GM12874 (cell line): ENCODE measurements around the gene MED28.

ENCODE experiments used
- TF ChIP-seq, protein P1 (sequence below): IDR thresholded peaks from 2 replicates; pipeline ENCODE4 v1.5.1; 2011; ENCODE audit warnings: low read depth, mild to moderate bottlenecking, control low read depth, low read length, moderate library complexity; ENCODE audit not compliant: insufficient read depth

The MED28 gene

GRCh38 chr4:17619416-17620105, 5.1 kb downstream of the MED28 start:
- TF ChIP-seq, protein P1, sequence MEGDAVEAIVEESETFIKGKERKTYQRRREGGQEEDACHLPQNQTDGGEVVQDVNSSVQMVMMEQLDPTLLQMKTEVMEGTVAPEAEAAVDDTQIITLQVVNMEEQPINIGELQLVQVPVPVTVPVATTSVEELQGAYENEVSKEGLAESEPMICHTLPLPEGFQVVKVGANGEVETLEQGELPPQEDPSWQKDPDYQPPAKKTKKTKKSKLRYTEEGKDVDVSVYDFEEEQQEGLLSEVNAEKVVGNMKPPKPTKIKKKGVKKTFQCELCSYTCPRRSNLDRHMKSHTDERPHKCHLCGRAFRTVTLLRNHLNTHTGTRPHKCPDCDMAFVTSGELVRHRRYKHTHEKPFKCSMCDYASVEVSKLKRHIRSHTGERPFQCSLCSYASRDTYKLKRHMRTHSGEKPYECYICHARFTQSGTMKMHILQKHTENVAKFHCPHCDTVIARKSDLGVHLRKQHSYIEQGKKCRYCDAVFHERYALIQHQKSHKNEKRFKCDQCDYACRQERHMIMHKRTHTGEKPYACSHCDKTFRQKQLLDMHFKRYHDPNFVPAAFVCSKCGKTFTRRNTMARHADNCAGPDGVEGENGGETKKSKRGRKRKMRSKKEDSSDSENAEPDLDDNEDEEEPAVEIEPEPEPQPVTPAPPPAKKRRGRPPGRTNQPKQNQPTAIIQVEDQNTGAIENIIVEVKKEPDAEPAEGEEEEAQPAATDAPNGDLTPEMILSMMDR, result no peak

DNA sequence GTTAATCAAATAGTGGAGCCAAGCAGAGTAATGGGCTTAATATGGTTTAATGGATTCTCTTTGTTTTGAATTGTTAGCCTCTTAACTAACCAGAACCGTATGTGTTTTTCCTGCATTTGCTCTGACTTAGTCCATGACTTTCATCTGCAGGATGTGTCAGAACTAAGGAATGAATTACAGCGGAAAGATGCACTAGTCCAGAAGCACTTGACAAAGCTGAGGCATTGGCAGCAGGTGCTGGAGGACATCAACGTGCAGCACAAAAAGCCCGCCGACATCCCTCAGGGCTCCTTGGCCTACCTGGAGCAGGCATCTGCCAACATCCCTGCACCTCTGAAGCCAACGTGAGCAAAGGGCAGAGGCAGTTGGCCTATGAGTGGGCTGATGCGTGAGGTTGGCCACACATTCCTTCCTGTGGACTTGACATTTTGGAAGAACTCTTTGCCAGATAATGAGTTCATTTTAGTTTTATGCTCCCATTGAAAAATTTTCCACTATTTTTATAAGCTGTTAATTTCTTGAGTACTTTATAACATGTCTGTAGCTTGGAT, 9.1 kb downstream of the MED28 start:
- TF ChIP-seq, protein P1, result no peak

DNA sequence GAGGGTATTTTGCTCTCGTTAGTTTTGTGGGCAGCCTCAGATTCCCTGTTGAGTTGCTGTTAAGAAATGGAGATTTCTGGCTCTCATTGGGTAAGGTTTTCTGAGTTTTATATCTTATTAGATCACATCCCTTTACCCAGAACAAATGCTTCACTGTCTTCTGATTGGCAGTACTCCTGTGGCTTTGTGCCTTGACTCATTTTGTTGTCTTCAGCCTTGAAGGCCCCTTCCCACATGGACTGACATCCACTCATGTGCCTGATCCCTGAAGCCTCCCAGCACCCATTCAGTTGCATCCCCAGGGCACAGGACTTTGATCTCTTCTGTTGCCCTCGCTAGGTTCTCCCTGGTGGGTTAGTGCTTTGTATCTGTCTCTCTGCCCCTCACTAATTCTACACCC, 10.4 kb downstream of the MED28 start:
- TF ChIP-seq, protein P1, result no peak

- TF ChIP-seq, protein P1, result no peak
These were observed 15.8 kb downstream of the MED28 start for GRCh38 chr4:17630228-17630627.

DNA sequence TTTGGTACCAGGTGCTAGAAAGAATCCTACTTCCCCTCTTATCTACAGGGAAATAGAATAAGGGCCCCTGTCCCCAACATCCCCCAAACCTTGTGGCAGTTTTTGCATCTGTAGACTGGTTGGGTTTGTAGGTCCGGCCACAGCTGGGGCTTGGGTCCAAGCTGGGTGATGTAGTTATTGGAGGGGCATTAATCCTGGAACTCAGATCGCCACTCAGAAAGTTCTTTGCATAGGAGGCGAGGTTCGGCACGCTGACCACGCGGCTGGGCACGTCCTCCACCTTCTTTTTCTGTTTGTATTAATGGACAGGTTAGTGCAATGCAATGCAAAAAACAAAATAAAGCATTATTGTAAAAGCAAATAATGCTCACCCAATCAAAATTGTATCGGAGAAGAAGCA, 19.2 kb downstream of the MED28 start:
- TF ChIP-seq, protein P1, result no peak

DNA sequence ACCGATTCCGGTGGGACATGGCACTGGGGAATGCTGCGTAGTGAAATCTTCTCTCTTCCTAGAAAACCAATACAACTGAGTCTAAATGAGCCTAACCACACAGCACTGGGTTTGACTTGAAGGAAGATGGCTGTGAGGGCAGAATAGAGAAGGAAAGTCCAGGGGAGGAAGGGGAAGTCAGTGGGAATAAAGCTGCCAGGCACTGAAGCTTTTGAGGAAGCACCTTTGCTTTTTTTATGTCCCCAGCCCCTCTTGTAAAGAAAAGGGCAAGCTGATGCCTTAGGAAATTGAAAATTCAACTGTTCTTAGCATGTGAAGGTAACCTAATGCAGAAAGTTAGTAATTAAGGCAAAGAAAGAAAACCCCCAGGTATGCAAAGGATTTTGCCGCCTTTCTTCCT, 20.6 kb downstream of the MED28 start:
- TF ChIP-seq, protein P1, result no peak

DNA sequence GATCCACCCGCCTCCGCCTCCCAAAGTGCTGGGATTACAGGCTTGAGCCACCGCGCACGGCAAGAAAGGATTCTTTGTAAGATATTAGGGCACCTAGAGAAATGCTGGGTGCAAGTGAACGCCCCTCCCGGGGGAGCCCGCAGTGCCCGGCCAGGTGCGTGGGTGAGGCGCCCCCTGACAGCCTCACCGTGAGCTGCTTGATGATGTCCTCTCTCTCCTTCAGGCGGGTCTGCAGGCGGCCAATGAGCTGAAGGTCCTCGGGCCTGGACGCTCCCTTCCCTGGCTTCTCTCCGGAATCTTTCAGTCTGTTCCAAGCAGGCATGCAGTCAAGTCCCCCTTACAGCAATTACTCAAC, 21.9 kb downstream of the MED28 start:
- TF ChIP-seq, protein P1, result no peak
